ENCODE data around the gene RYR3.

- TF ChIP-seq, protein P1, sequence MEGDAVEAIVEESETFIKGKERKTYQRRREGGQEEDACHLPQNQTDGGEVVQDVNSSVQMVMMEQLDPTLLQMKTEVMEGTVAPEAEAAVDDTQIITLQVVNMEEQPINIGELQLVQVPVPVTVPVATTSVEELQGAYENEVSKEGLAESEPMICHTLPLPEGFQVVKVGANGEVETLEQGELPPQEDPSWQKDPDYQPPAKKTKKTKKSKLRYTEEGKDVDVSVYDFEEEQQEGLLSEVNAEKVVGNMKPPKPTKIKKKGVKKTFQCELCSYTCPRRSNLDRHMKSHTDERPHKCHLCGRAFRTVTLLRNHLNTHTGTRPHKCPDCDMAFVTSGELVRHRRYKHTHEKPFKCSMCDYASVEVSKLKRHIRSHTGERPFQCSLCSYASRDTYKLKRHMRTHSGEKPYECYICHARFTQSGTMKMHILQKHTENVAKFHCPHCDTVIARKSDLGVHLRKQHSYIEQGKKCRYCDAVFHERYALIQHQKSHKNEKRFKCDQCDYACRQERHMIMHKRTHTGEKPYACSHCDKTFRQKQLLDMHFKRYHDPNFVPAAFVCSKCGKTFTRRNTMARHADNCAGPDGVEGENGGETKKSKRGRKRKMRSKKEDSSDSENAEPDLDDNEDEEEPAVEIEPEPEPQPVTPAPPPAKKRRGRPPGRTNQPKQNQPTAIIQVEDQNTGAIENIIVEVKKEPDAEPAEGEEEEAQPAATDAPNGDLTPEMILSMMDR (conservative IDR thresholded peaks at IDR 0.05 in 1 of 2, IDR thresholded peaks at IDR 0.05 in 1 of 2; ENCODE audit: low read depth in 1 of 2, low read length in 2 of 2): no peak
- TF ChIP-seq EZH2 (IDR thresholded peaks at IDR 0.05; ENCODE audit: low read length, missing control alignments): no peak
Observed at GRCh38 chr15:33757516-33758232, 446.9 kb downstream of the RYR3 start.
